OCI-LY1 (cell line): ENCODE measurements around the gene NACC2.

Experiments
- H2AFZ ChIP-seq: fragments of 200-600 bp; sonication (generic), shearing (Covaris generic); 2 replicates; pipeline ENCODE4 v1.6.0; 2014; ENCODE audit warnings: antibody characterized with exemption, mild to moderate bottlenecking, low read length
- H3F3A ChIP-seq: fragments of 200-600 bp; sonication (generic), shearing (Covaris generic); 2 replicates; pipeline ENCODE4 v1.6.0; 2014; ENCODE audit warnings: mild to moderate bottlenecking, antibody characterized with exemption, low read length, moderate library complexity; ENCODE audit not compliant: insufficient read depth
- H3K27ac ChIP-seq: fragments of 200-600 bp; sonication (generic); 2 replicates; pipeline ENCODE4 v1.5.1; 2014; ENCODE audit warnings: low read length, mixed run types, mild to moderate bottlenecking, low read depth; ENCODE audit not compliant: poor library complexity, severe bottlenecking
- H3K27me3 ChIP-seq: fragments of 200-600 bp; sonication (generic); 2 replicates; pipeline ENCODE4 v1.6.0; 2014; ENCODE audit warnings: antibody characterized with exemption, mild to moderate bottlenecking, low read length, moderate library complexity; ENCODE audit not compliant: insufficient read depth
- H3K36me3 ChIP-seq: fragments of 200-600 bp; sonication (generic); 2 replicates; pipeline ENCODE4 v1.6.1; 2014; ENCODE audit warnings: mild to moderate bottlenecking, antibody characterized with exemption, low read length, moderate library complexity, mixed read lengths; ENCODE audit not compliant: insufficient read depth
- H3K4me1 ChIP-seq: fragments of 200-600 bp; sonication (generic); 2 replicates; pipeline ENCODE4 v1.5.1; 2014; ENCODE audit warnings: mild to moderate bottlenecking, low read length, moderate library complexity; ENCODE audit not compliant: insufficient read depth, severe bottlenecking
- H3K4me2 ChIP-seq: fragments of 200-600 bp; sonication (generic), shearing (Covaris generic); 2 replicates; pipeline ENCODE4 v1.6.1; 2014; ENCODE audit warnings: low read length
- H3K4me3 ChIP-seq: fragments of 200-600 bp; sonication (generic); 2 replicates; pipeline ENCODE4 v1.5.1; 2014; ENCODE audit warnings: low read length, low read depth, mild to moderate bottlenecking, mixed read lengths; ENCODE audit not compliant: poor library complexity, severe bottlenecking
- H3K79me2 ChIP-seq: fragments of 200-600 bp; shearing (Covaris generic); 2 replicates; pipeline ENCODE4 v1.6.1; 2016; ENCODE audit warnings: mixed run types, low read length, mixed read lengths; ENCODE audit not compliant: insufficient read depth
- H3K9ac ChIP-seq: fragments of 200-600 bp; sonication (generic), shearing (Covaris generic); 2 replicates; pipeline ENCODE4 v1.6.1; 2014; ENCODE audit warnings: mild to moderate bottlenecking, low read length, mixed read lengths
- H3K9me2 ChIP-seq: fragments of 200-600 bp; sonication (generic), shearing (Covaris generic); 2 replicates; pipeline ENCODE4 v1.6.1; 2014; ENCODE audit warnings: low read depth, mild to moderate bottlenecking, low read length, mixed read lengths
- H3K9me3 ChIP-seq: fragments of 200-600 bp; shearing (Covaris generic); 2 replicates; pipeline ENCODE4 v1.6.1; 2014; ENCODE audit warnings: low read length, mixed read lengths
- H4K20me1 ChIP-seq: fragments of 200-600 bp; sonication (generic), shearing (Covaris generic); 2 replicates; pipeline ENCODE4 v1.6.0; 2016; ENCODE audit warnings: mild to moderate bottlenecking, low read length; ENCODE audit not compliant: insufficient read depth
- EZH2 ChIP-seq: fragments of 200-600 bp; sonication (generic), shearing (Covaris generic); IDR thresholded peaks from 2 replicates; pipeline ENCODE4 v1.8.0; 2017; ENCODE audit warnings: borderline replicate concordance, mixed run types, mild to moderate bottlenecking, antibody characterized with exemption, low read length, moderate library complexity, mixed read lengths
- TF ChIP-seq, protein P1 (sequence below): fragments of 200-600 bp; sonication (generic), shearing (Covaris generic); IDR thresholded peaks from 2 replicates; pipeline ENCODE4 v1.5.1; 2017; ENCODE audit warnings: mild to moderate bottlenecking, antibody characterized with exemption, low read length, moderate library complexity, mixed read lengths

Gene NACC2

DNA sequence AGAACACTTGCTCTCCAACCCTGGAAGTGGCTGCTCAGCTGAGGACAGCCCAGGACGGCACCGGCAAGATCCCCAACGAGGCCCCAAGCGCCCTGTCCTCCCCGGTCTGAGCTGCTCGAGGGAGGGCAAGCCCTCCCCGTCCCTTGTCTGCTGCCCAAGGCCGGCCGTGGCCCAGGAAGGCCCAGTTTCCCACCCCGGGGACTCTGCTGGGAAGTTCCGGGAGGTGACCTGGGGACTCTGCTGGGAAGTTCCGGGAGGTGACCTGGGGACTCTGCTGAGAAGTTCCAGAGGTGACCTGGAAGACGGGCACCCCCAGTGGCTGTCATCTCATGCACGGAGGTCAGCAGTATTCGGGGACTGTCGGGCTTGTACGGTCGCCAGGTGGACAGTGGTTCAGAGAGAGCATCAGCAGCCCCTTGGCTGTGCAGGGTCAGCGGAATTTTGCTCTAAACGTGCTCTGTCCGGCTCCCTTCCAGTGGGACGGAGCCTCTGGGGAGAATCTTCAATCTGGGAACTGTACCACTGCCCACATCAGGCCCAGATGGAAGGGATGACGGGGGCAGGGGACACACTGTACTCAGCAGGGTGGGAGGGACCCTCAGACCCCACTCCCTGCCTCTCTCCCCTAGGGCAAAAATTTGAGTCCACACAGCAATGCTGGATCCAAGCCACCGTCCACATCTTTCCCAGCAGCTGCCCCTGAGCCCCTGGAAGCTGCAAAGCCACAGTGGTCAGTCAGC lies 7.2 kb downstream of the NACC2 start:
- H3F3A ChIP-seq = no peaks in the 10 kb centered on the region

GRCh38 chr9:136086951-136087740 lies 7.9 kb downstream of the NACC2 start:
- no peaks in the 10 kb centered on the region for H3K9me3 ChIP-seq
- H3K27me3 ChIP-seq = peaks cover 14% of the 10 kb centered on the region; the same call in 1 of the 2 replicates
- no peaks in the 10 kb centered on the region for H3F3A ChIP-seq
- no peaks in the 10 kb centered on the region for H3K79me2 ChIP-seq
- H3K9me2 ChIP-seq = no peaks in the 10 kb centered on the region
- H4K20me1 ChIP-seq = no peaks in the 10 kb centered on the region
- no peak overlapping the region for H3K4me3 ChIP-seq
- TF ChIP-seq, protein P1, sequence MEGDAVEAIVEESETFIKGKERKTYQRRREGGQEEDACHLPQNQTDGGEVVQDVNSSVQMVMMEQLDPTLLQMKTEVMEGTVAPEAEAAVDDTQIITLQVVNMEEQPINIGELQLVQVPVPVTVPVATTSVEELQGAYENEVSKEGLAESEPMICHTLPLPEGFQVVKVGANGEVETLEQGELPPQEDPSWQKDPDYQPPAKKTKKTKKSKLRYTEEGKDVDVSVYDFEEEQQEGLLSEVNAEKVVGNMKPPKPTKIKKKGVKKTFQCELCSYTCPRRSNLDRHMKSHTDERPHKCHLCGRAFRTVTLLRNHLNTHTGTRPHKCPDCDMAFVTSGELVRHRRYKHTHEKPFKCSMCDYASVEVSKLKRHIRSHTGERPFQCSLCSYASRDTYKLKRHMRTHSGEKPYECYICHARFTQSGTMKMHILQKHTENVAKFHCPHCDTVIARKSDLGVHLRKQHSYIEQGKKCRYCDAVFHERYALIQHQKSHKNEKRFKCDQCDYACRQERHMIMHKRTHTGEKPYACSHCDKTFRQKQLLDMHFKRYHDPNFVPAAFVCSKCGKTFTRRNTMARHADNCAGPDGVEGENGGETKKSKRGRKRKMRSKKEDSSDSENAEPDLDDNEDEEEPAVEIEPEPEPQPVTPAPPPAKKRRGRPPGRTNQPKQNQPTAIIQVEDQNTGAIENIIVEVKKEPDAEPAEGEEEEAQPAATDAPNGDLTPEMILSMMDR = no peak
- TF ChIP-seq EZH2 = no peak
- no peaks in the 10 kb centered on the region for H3K4me1 ChIP-seq
- H3K9ac ChIP-seq = no peak overlapping the region
- no peaks in the 10 kb centered on the region for H3K36me3 ChIP-seq
- H3K4me2 ChIP-seq = no peak overlapping the region
- no peak overlapping the region for H2AFZ ChIP-seq
- no peak overlapping the region for H3K27ac ChIP-seq

More for the DNA sequence above, 7.2 kb downstream of the NACC2 start:
- Histone ChIP-seq H3K27ac (no peak overlapping the region), H3K79me2 (no peaks in the 10 kb centered on the region), H3K36me3 (no peaks in the 10 kb centered on the region), H3K4me3 (no peak overlapping the region), H3K27me3 (peaks cover 14% of the 10 kb centered on the region; the same call in 1 of the 2 replicates), H3K9ac (no peak overlapping the region), H2AFZ (no peak overlapping the region), H3K4me2 (no peak overlapping the region), H3K4me1 (no peaks in the 10 kb centered on the region), H3K9me3 (no peaks in the 10 kb centered on the region), H3K9me2 (no peaks in the 10 kb centered on the region), H4K20me1 (no peaks in the 10 kb centered on the region)
- TF ChIP-seq EZH2 = no peak
- TF ChIP-seq, protein P1 = no peak

DNA sequence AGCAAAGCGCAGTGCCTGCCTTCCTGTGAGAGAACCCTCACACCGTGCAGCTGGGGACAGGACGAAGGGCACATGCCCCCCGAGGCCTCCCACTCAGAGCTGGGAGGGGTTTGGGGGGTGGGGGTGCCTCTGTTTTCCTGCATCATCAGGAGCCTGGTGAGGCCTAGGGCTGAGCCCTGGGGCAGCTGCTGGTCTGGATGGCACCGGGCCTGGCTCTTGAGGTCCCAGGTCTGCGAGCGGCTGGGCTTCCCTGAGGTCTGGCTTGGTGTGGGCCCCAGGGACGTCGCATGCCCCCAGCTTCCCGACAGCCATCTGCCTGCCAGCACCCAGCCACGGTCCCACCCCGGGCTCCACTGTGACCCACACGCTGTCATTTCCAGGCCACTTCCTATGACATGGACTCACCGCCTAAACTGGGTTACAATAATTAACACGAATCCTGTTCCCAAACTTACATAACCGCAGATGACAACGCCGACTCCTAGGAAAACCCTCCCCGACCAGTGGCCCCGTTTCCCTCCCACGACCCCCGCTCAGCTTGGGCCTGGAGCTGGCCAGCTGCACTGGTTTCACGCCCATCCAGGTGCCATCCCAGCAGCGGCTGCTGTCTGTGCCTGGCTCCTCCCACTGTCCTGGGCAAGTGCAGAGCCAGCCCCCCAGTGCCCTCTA lies 8.7 kb downstream of the NACC2 start:
- H2AFZ ChIP-seq = no peak overlapping the region
- TF ChIP-seq, protein P1 = no peak
- no peak for TF ChIP-seq EZH2
- no peaks in the 10 kb centered on the region for H3K36me3 ChIP-seq
- H3K4me1 ChIP-seq = no peaks in the 10 kb centered on the region
- no peak overlapping the region for H3K4me2 ChIP-seq
- H3K27ac ChIP-seq = no peak overlapping the region
- peaks cover 9% of the 10 kb centered on the region; the same call in 1 of the 2 replicates for H3K27me3 ChIP-seq
- no peak overlapping the region for H3K4me3 ChIP-seq
- no peaks in the 10 kb centered on the region for H3K9me2 ChIP-seq
- no peaks in the 10 kb centered on the region for H3K9me3 ChIP-seq
- H4K20me1 ChIP-seq = no peaks in the 10 kb centered on the region
- H3F3A ChIP-seq = no peaks in the 10 kb centered on the region
- no peak overlapping the region for H3K9ac ChIP-seq
- no peaks in the 10 kb centered on the region for H3K79me2 ChIP-seq
